GM23338 (cell line): Measurements from ENCODE around the gene PRC1. TPM values are rescaled to one million over a fixed set of nuclear protein-coding genes. Genes with fewer than 3 reads are reported as not detected.

Experiments used
- ATAC-seq: fragments of 200-7000 bp; cut with Tn5 transposase; 3 replicates; pipeline ENCODE4 v1.9.1; 2020
- DNase-seq: peaks from one replicate; pipeline ENCODE4 v3.0.0-alpha.2; 2015; ENCODE audit warnings: low spot score
- H2AFZ ChIP-seq: fragments of 200-600 bp; sonication (generic); 2 replicates; pipeline ENCODE4 v1.8.0; 2016; ENCODE audit warnings: antibody characterized with exemption, mild to moderate bottlenecking, moderate library complexity
- H3F3A ChIP-seq: fragments of 200-600 bp; sonication (generic); replicated peaks from 2 replicates; pipeline ENCODE4 v1.8.0; 2017; ENCODE audit warnings: antibody characterized with exemption, mixed run types, low read depth
- H3K27ac ChIP-seq: fragments of 200-600 bp; sonication (generic); 2 replicates; pipeline ENCODE4 v1.6.1; 2016; ENCODE audit warnings: low read depth
- H3K27me3 ChIP-seq: fragments of 200-600 bp; sonication (generic); 2 replicates; pipeline ENCODE4 v1.8.0; 2016; ENCODE audit warnings: mild to moderate bottlenecking, mixed run types, moderate library complexity; ENCODE audit not compliant: insufficient read depth
- H3K36me3 ChIP-seq: fragments of 200-600 bp; sonication (generic); 2 replicates; pipeline ENCODE4 v1.8.0; 2016; ENCODE audit warnings: mild to moderate bottlenecking; ENCODE audit not compliant: insufficient read depth
- H3K4me1 ChIP-seq: fragments of 200-600 bp; sonication (generic); 2 replicates; pipeline ENCODE4 v1.8.0; 2016; ENCODE audit warnings: mild to moderate bottlenecking, moderate library complexity; ENCODE audit not compliant: insufficient read depth
- H3K4me2 ChIP-seq: fragments of 200-600 bp; sonication (generic); 2 replicates; pipeline ENCODE4 v1.7.1; 2017; ENCODE audit warnings: mixed run types
- H3K4me3 ChIP-seq: fragments of 200-600 bp; sonication (generic); 2 replicates; pipeline ENCODE4 v1.6.1; 2016; ENCODE audit warnings: mixed run types
- H3K79me2 ChIP-seq: fragments of 200-600 bp; sonication (generic); replicated peaks from 2 replicates; pipeline ENCODE4 v1.8.0; 2017; ENCODE audit warnings: mild to moderate bottlenecking; ENCODE audit not compliant: insufficient read depth
- H3K9me2 ChIP-seq: fragments of 200-600 bp; sonication (generic); 2 replicates; pipeline ENCODE4 v1.8.0; 2017; ENCODE audit not compliant: insufficient read depth
- H4K20me1 ChIP-seq: fragments of 200-600 bp; sonication (generic); replicated peaks from 2 replicates; pipeline ENCODE4 v1.8.0; 2017; ENCODE audit warnings: mild to moderate bottlenecking; ENCODE audit not compliant: insufficient read depth
- H3K27ac Mint-ChIP-seq: 2 replicates; pipeline ENCODE4 v1.8.0; 2020; ENCODE audit warnings: inconsistent platforms, mild to moderate bottlenecking, moderate library complexity, mixed read lengths
- H3K27me3 Mint-ChIP-seq: 3 replicates; pipeline ENCODE4 v1.8.0; 2022; ENCODE audit warnings: low read depth, mild to moderate bottlenecking, moderate library complexity, mixed read lengths, inconsistent platforms; ENCODE audit not compliant: insufficient read depth, poor library complexity
- H3K36me3 Mint-ChIP-seq: 3 replicates; pipeline ENCODE4 v1.8.0; 2021; ENCODE audit warnings: low read depth, mild to moderate bottlenecking, inconsistent platforms, moderate library complexity, mixed read lengths
- H3K4me1 Mint-ChIP-seq: 3 replicates; pipeline ENCODE4 v1.8.0; 2020; ENCODE audit warnings: mild to moderate bottlenecking, inconsistent platforms, mixed read lengths
- H3K4me3 Mint-ChIP-seq: 3 replicates; pipeline ENCODE4 v1.8.0; 2021; ENCODE audit warnings: moderate library complexity, mild to moderate bottlenecking, inconsistent platforms, mixed read lengths
- H3K9me3 Mint-ChIP-seq: 3 replicates; pipeline ENCODE4 v1.8.0; 2020; ENCODE audit warnings: moderate library complexity, mild to moderate bottlenecking, inconsistent platforms, mixed read lengths
- CREB1 ChIP-seq: fragments of 250-450 bp; sonication (Bioruptor Pico); IDR thresholded peaks from 2 replicates; pipeline ENCODE4 v1.5.0; 2020; ENCODE audit warnings: low read depth, mild to moderate bottlenecking, moderate library complexity
- EZH2 ChIP-seq: fragments of 200-600 bp; sonication (generic); IDR thresholded peaks from one replicate; pipeline ENCODE4 v1.8.0; 2017; ENCODE audit warnings: antibody characterized with exemption, mild to moderate bottlenecking, low read depth; ENCODE audit not compliant: unreplicated experiment
- EZH2phosphoT487 ChIP-seq: fragments of 200-600 bp; sonication (generic); IDR thresholded peaks from one replicate; pipeline ENCODE4 v1.8.1; 2018; ENCODE audit warnings: antibody characterized with exemption; ENCODE audit not compliant: unreplicated experiment
- STAT1 ChIP-seq: IDR thresholded peaks from one replicate; pipeline ENCODE4 v1.6.1; 2016; ENCODE audit warnings: antibody characterized with exemption; ENCODE audit not compliant: unreplicated experiment
- ZNF114 ChIP-seq: fragments of 250-450 bp; sonication (Bioruptor Pico); IDR thresholded peaks from 2 replicates; pipeline ENCODE4 v1.5.0; 2020; ENCODE audit warnings: mild to moderate bottlenecking, moderate library complexity
- ZNF331 ChIP-seq: fragments of 250-450 bp; sonication (Bioruptor Pico); IDR thresholded peaks from 2 replicates; pipeline ENCODE4 v1.5.0; 2020; ENCODE audit warnings: low read depth, mild to moderate bottlenecking, moderate library complexity
- polyA plus RNA-seq: library from polyadenylated mRNA; unstranded; fragments of >200 nt; fragmentation: Nextera tagmentation; extraction: Ambion mirVana; gene quantifications from 2 replicates; pipeline ENCODE4 v1.2.1, GENCODE V29; 2016
- small RNA-seq: library from RNA; depleted of rRNA; stranded (forward); fragments of <200 nt; gene quantifications from one replicate; pipeline ENCODE3, GENCODE V24; 2014; ENCODE audit warnings: low replicate concordance
- total RNA-seq: library from RNA; depleted of rRNA; stranded (reverse); fragments of >200 nt; shearing (Covaris generic); gene quantifications from 2 replicates; pipeline ENCODE4 v1.2.3, GENCODE V29; 2014; rRNA removed
- TF ChIP-seq, protein P1 (sequence below): IDR thresholded peaks from one replicate; pipeline ENCODE4 v1.6.1; 2018; ENCODE audit warnings: antibody characterized with exemption; ENCODE audit not compliant: unreplicated experiment
- TF ChIP-seq, protein P2 (sequence below): IDR thresholded peaks from 2 replicates; pipeline ENCODE4 v1.6.1; 2016; ENCODE audit warnings: antibody characterized with exemption

PRC1 gene
- total and polyA plus RNA-seq, 2 experiments from 2014 or later, result 102 to 150 TPM

DNA sequence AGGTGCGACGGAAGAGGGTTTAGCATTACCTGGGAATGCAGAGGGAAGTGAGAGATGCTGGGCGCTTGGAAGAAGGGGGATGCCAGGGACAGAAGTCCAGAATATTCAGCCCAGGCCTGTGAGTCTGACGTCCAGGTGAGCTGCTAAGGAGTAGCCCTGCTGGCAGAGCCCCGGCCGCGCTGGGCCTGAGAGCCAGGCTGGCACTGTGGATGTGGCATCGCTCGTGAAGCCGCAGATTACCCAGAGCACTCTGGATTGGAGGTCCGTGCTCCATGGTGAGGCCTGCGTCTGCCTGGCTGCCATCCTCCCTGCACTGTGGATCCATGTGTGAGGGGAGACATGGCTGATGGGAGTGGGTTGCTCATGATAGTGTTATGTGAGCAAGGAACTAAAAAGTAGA, 76.8 kb downstream of the PRC1 start:
- H3K79me2 ChIP-seq, result no peaks in the 10 kb centered on the region
- H3K4me2 ChIP-seq, result no peak overlapping the region
- H4K20me1 ChIP-seq, result no peaks in the 10 kb centered on the region
- 0 out of 2 replicates have a peak, but pooled peaks cover 2% of the 10 kb centered on the region for H3K4me1 ChIP-seq
- Mint-ChIP-seq H3K27ac (no peak overlapping the region), H3K9me3 (no peaks in the 10 kb centered on the region), H3K27me3 (peaks cover 10% of the 10 kb centered on the region), H3K36me3 (peaks cover 12% of the 10 kb centered on the region), H3K4me1 (peaks cover 6% of the 10 kb centered on the region), H3K4me3 (no peak overlapping the region)
- H3F3A ChIP-seq, result no peaks in the 10 kb centered on the region
- H3K4me3 ChIP-seq, result no peak overlapping the region
- ATAC-seq, result no peak
- H2AFZ ChIP-seq, result no peak overlapping the region
- no peak for TF ChIP-seq CREB1 (CRISPR knock-in tag)
- TF ChIP-seq EZH2, result no peak
- no peak for DNase-seq
- no peaks in the 10 kb centered on the region for H3K27me3 ChIP-seq
- no peaks in the 10 kb centered on the region for H3K36me3 ChIP-seq
- no peaks in the 10 kb centered on the region for H3K9me2 ChIP-seq
- H3K27ac ChIP-seq, result no peak overlapping the region

DNA sequence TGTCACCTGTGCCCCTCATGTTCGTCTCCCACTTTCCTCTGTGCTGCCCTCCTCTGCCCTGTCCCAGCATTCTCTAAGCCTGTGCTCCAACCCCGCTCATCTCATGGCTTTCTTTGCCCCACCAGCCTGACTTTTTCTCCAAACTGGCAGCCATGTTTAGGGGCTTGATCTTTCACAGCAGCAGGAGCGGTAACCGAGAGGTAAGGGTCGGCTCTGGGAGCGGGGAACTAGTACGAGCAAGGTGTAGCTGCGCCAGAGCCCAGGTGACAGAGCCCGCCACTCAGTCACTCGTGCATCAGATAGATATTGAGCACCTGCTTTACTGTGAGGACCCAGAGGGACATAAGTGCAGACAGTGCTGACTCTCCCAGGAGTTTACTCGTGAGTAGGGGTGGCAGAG, 77.9 kb downstream of the PRC1 start:
- no peak for TF ChIP-seq EZH2phosphoT487
- TF ChIP-seq STAT1, result no peak
- no peak for TF ChIP-seq ZNF114 (CRISPR knock-in tag)
- TF ChIP-seq ZNF331, result no peak
- TF ChIP-seq, protein P1, sequence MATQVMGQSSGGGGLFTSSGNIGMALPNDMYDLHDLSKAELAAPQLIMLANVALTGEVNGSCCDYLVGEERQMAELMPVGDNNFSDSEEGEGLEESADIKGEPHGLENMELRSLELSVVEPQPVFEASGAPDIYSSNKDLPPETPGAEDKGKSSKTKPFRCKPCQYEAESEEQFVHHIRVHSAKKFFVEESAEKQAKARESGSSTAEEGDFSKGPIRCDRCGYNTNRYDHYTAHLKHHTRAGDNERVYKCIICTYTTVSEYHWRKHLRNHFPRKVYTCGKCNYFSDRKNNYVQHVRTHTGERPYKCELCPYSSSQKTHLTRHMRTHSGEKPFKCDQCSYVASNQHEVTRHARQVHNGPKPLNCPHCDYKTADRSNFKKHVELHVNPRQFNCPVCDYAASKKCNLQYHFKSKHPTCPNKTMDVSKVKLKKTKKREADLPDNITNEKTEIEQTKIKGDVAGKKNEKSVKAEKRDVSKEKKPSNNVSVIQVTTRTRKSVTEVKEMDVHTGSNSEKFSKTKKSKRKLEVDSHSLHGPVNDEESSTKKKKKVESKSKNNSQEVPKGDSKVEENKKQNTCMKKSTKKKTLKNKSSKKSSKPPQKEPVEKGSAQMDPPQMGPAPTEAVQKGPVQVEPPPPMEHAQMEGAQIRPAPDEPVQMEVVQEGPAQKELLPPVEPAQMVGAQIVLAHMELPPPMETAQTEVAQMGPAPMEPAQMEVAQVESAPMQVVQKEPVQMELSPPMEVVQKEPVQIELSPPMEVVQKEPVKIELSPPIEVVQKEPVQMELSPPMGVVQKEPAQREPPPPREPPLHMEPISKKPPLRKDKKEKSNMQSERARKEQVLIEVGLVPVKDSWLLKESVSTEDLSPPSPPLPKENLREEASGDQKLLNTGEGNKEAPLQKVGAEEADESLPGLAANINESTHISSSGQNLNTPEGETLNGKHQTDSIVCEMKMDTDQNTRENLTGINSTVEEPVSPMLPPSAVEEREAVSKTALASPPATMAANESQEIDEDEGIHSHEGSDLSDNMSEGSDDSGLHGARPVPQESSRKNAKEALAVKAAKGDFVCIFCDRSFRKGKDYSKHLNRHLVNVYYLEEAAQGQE, result no peak
- TF ChIP-seq, protein P2, sequence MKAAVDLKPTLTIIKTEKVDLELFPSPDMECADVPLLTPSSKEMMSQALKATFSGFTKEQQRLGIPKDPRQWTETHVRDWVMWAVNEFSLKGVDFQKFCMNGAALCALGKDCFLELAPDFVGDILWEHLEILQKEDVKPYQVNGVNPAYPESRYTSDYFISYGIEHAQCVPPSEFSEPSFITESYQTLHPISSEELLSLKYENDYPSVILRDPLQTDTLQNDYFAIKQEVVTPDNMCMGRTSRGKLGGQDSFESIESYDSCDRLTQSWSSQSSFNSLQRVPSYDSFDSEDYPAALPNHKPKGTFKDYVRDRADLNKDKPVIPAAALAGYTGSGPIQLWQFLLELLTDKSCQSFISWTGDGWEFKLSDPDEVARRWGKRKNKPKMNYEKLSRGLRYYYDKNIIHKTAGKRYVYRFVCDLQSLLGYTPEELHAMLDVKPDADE, result no peak
- no peak for DNase-seq
- Histone ChIP-seq H3K27ac (no peak overlapping the region), H3F3A (no peaks in the 10 kb centered on the region), H3K4me1 (no peaks in the 10 kb centered on the region), H3K36me3 (no peaks in the 10 kb centered on the region), H3K4me2 (no peak overlapping the region), H3K27me3 (no peaks in the 10 kb centered on the region), H3K9me2 (no peaks in the 10 kb centered on the region), H3K79me2 (no peaks in the 10 kb centered on the region), H4K20me1 (no peaks in the 10 kb centered on the region), H3K4me3 (no peak overlapping the region), H2AFZ (no peak overlapping the region)
- Mint-ChIP-seq H3K27me3 (peaks cover 10% of the 10 kb centered on the region), H3K4me3 (no peak overlapping the region), H3K9me3 (no peaks in the 10 kb centered on the region), H3K27ac (peak overlapping the region; percentile 43; the same call in 1 of the 2 replicates), H3K4me1 (peaks cover 6% of the 10 kb centered on the region), H3K36me3 (peaks cover 12% of the 10 kb centered on the region)
- no peak for ATAC-seq

Small RNA genes lying within 50 kb of the gene (small RNA-seq; reads per million reads assigned to genes)
- not detected for gene RF00019

Other genes with a start within 250 kb of the PRC1 start
- gene FURIN, start 125.9 kb downstream of the PRC1 start, total RNA-seq, result 15.7 and 20.9 TPM in 2 replicates
- gene FURIN, start 125.9 kb downstream of the PRC1 start, polyA plus RNA-seq, result 6.3 and 7.4 TPM in 2 replicates
- gene FES, start 110.0 kb downstream of the PRC1 start, total RNA-seq, result 14.4 and 18.6 TPM in 2 replicates
- gene FES, start 110.0 kb downstream of the PRC1 start, polyA plus RNA-seq, result 2.7 and 3.1 TPM in 2 replicates
- 3.5 and 17.1 TPM in 2 replicates for gene MAN2A2, start 91.2 kb downstream of the PRC1 start, total RNA-seq
- 8.0 and 8.2 TPM in 2 replicates for gene MAN2A2, start 91.2 kb downstream of the PRC1 start, polyA plus RNA-seq
- 9.1 and 19.0 TPM in 2 replicates for gene HDDC3, start 62.0 kb downstream of the PRC1 start, total RNA-seq
- gene HDDC3, start 62.0 kb downstream of the PRC1 start, polyA plus RNA-seq, result 16.0 and 17.4 TPM in 2 replicates
- 86.8 and 87.5 TPM in 2 replicates for gene UNC45A, start 59.2 kb downstream of the PRC1 start, total RNA-seq
- 35.9 and 40.2 TPM in 2 replicates for gene UNC45A, start 59.2 kb downstream of the PRC1 start, polyA plus RNA-seq
- gene RCCD1, start 39.7 kb downstream of the PRC1 start, total RNA-seq, result 16.4 and 17.1 TPM in 2 replicates
- 10.8 and 14.3 TPM in 2 replicates for gene RCCD1, start 39.7 kb downstream of the PRC1 start, polyA plus RNA-seq
- gene VPS33B, start 28.1 kb upstream of the PRC1 start, total RNA-seq, result 8.8 and 9.2 TPM in 2 replicates
- 15.2 and 19.1 TPM in 2 replicates for gene VPS33B, start 28.1 kb upstream of the PRC1 start, polyA plus RNA-seq
- 0.16 and 0.76 TPM in 2 replicates for gene SV2B, start 105.7 kb upstream of the PRC1 start, total RNA-seq
- 0.06 and 0.09 TPM in 2 replicates for gene SV2B, start 105.7 kb upstream of the PRC1 start, polyA plus RNA-seq